ENCODE data around the gene CCDC70. TPM values are rescaled to one million over a fixed set of nuclear protein-coding genes. Genes with fewer than 3 reads are reported as not detected.

Gene CCDC70
- total RNA-seq, 1 experiment from 2014 or later: not detected

DNA sequence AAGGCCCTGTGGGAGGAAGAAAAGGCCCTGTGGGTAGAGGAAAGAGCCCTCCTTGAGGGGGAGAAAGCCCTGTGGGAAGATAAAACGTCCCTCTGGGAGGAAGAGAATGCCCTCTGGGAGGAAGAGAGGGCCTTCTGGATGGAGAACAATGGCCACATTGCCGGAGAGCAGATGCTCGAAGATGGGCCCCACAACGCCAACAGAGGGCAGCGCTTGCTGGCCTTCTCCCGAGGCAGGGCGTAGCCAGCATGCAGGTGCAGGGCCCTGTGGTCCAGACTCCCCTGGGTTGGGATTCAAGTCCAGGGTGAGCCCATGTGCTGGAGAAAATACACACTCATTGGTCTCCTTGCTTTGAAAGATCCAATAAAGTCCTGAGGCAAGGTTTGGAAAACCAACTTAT is 4.1 kb downstream of the CCDC70 start:
- CTCF ChIA-PET: no interaction called here
- Histone ChIP-seq H3K27me3 (replicated peaks; ENCODE audit: insufficient read depth, low read depth, low read length, poor library complexity) (peaks cover 5% of the 10 kb centered on the region), H3K4me1 (ENCODE audit: insufficient read depth, low read length, poor library complexity, severe bottlenecking) (no peaks in the 10 kb centered on the region), H3K36me3 (ENCODE audit: insufficient read depth, low read length, poor library complexity, severe bottlenecking) (no peaks in the 10 kb centered on the region), H3K9me3 (ENCODE audit: low read depth, low read length, poor library complexity, severe bottlenecking) (no peaks in the 10 kb centered on the region), H3K27ac (ENCODE audit: low read depth, low read length, poor library complexity, severe bottlenecking) (no peak overlapping the region), H3K4me3 (ENCODE audit: low read depth, low read length, poor library complexity, severe bottlenecking) (no peak overlapping the region)
- intact Hi-C loops (cut with micrococcal nuclease; ENCODE audit: unreplicated experiment): no loop called here
- TF ChIP-seq, protein P1, sequence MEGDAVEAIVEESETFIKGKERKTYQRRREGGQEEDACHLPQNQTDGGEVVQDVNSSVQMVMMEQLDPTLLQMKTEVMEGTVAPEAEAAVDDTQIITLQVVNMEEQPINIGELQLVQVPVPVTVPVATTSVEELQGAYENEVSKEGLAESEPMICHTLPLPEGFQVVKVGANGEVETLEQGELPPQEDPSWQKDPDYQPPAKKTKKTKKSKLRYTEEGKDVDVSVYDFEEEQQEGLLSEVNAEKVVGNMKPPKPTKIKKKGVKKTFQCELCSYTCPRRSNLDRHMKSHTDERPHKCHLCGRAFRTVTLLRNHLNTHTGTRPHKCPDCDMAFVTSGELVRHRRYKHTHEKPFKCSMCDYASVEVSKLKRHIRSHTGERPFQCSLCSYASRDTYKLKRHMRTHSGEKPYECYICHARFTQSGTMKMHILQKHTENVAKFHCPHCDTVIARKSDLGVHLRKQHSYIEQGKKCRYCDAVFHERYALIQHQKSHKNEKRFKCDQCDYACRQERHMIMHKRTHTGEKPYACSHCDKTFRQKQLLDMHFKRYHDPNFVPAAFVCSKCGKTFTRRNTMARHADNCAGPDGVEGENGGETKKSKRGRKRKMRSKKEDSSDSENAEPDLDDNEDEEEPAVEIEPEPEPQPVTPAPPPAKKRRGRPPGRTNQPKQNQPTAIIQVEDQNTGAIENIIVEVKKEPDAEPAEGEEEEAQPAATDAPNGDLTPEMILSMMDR (conservative IDR thresholded peaks at IDR 0.05; ENCODE audit: low read depth, low read length): no peak
- no peak for TF ChIP-seq EZH2 (IDR thresholded peaks at IDR 0.05; ENCODE audit: borderline replicate concordance, low read depth, low read length, poor library complexity, severe bottlenecking)
- no TSS peak for BruUV-seq (replicated peaks)
- DNase-seq (ENCODE audit: low spot score): no peak
- POLR2A ChIA-PET (ENCODE audit: low non-redundant PET): no interaction called here

DNA sequence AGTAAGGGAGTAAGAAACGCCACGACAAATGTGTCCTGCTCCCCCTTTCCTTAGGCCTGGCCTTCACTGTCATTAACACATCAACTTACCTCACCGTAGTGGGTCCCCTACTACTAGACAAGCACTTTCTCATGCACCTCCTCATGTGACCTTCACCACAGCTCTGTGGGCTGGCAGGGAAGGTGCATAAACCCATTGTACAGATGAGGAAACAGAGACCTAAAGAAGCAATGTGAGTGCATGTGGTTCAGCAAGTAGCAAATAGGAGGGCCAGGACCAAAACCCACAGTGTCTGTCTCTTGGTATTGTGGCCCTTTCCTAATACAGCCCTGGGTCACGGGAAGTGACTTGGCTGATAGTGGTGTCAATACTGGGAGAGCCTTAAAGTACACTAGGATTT is 5.3 kb downstream of the CCDC70 start:
- no TSS peak for BruUV-seq (replicated peaks)
- H3K36me3 ChIP-seq (ENCODE audit: insufficient read depth, low read length, poor library complexity, severe bottlenecking): no peaks in the 10 kb centered on the region
- no peaks in the 10 kb centered on the region for H3K4me1 ChIP-seq (ENCODE audit: insufficient read depth, low read length, poor library complexity, severe bottlenecking)
- CTCF ChIA-PET: no interaction called here
- POLR2A ChIA-PET (ENCODE audit: low non-redundant PET): no interaction called here
- H3K9me3 ChIP-seq (ENCODE audit: low read depth, low read length, poor library complexity, severe bottlenecking): no peaks in the 10 kb centered on the region
- intact Hi-C loops (cut with micrococcal nuclease; ENCODE audit: unreplicated experiment): no loop called here
- no peak overlapping the region for H3K27ac ChIP-seq (ENCODE audit: low read depth, low read length, poor library complexity, severe bottlenecking)
- peaks cover 5% of the 10 kb centered on the region for H3K27me3 ChIP-seq (replicated peaks; ENCODE audit: insufficient read depth, low read depth, low read length, poor library complexity)
- no peak for DNase-seq (ENCODE audit: low spot score)
- TF ChIP-seq, protein P1 (conservative IDR thresholded peaks at IDR 0.05; ENCODE audit: low read depth, low read length): no peak
- TF ChIP-seq EZH2 (IDR thresholded peaks at IDR 0.05; ENCODE audit: borderline replicate concordance, low read depth, low read length, poor library complexity, severe bottlenecking): no peak
- H3K4me3 ChIP-seq (ENCODE audit: low read depth, low read length, poor library complexity, severe bottlenecking): no peak overlapping the region

DNA sequence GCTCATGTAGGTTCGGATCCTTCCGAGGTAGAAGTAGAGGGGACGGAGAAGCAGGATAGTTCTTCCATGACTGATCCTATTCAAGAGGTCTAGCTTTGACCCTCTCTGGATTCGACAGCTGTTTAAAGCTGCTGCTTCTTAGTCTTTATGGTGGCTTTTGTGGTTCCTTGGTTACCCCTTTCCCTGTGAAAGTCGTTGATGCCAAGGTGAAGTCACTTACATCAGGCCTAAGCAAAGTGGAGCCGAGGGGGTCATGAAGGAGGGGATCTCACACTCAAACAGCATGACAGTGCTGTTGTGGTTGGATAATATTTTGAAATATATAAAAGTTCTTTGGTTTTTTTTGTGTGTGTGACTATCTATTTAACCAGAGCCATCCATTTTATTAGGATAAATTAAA is 8.1 kb downstream of the CCDC70 start:
- intact Hi-C loops (cut with micrococcal nuclease; ENCODE audit: unreplicated experiment): no loop called here
- ChIA-PET CTCF (no interaction called here), POLR2A (ENCODE audit: low non-redundant PET) (no interaction called here)
- H3K4me1 ChIP-seq (ENCODE audit: insufficient read depth, low read length, poor library complexity, severe bottlenecking): no peaks in the 10 kb centered on the region
- no TSS peak for BruUV-seq (replicated peaks)
- H3K36me3 ChIP-seq (ENCODE audit: insufficient read depth, low read length, poor library complexity, severe bottlenecking): no peaks in the 10 kb centered on the region
- TF ChIP-seq EZH2 (IDR thresholded peaks at IDR 0.05; ENCODE audit: borderline replicate concordance, low read depth, low read length, poor library complexity, severe bottlenecking): no peak
- TF ChIP-seq, protein P1 (conservative IDR thresholded peaks at IDR 0.05; ENCODE audit: low read depth, low read length): no peak
- no peaks in the 10 kb centered on the region for H3K9me3 ChIP-seq (ENCODE audit: low read depth, low read length, poor library complexity, severe bottlenecking)
- H3K4me3 ChIP-seq (ENCODE audit: low read depth, low read length, poor library complexity, severe bottlenecking): no peak overlapping the region
- peaks cover 5% of the 10 kb centered on the region for H3K27me3 ChIP-seq (replicated peaks; ENCODE audit: insufficient read depth, low read depth, low read length, poor library complexity)
- no peak for DNase-seq (ENCODE audit: low spot score)
- no peak overlapping the region for H3K27ac ChIP-seq (ENCODE audit: low read depth, low read length, poor library complexity, severe bottlenecking)
